Osteocyte (in vitro differentiated cells): ENCODE measurements around the gene PHF14. TPM values are rescaled to one million over a fixed set of nuclear protein-coding genes. Genes with fewer than 3 reads are reported as not detected.

Experiments
- DNase-seq: peaks from one replicate; pipeline ENCODE4 v3.0.0; 2021; ENCODE audit warnings: mixed read lengths; ENCODE audit not compliant: unreplicated experiment; ENCODE audit errors: extremely low spot score
- H3K27ac Mint-ChIP-seq: one replicate; pipeline ENCODE4 v1.8.0; 2021; ENCODE audit warnings: mild to moderate bottlenecking, mixed read lengths; ENCODE audit not compliant: unreplicated experiment
- H3K27me3 Mint-ChIP-seq: one replicate; pipeline ENCODE4 v1.8.0; 2021; ENCODE audit warnings: mixed read lengths; ENCODE audit not compliant: unreplicated experiment
- H3K36me3 Mint-ChIP-seq: one replicate; pipeline ENCODE4 v1.8.0; 2021; ENCODE audit warnings: mixed read lengths; ENCODE audit not compliant: unreplicated experiment
- H3K4me1 Mint-ChIP-seq: one replicate; pipeline ENCODE4 v1.8.0; 2021; ENCODE audit warnings: mixed read lengths; ENCODE audit not compliant: unreplicated experiment
- H3K4me3 Mint-ChIP-seq: one replicate; pipeline ENCODE4 v1.8.0; 2021; ENCODE audit warnings: mild to moderate bottlenecking, moderate library complexity, mixed read lengths; ENCODE audit not compliant: unreplicated experiment
- H3K9me3 Mint-ChIP-seq: one replicate; pipeline ENCODE4 v1.8.0; 2021; ENCODE audit warnings: mixed read lengths; ENCODE audit not compliant: unreplicated experiment
- CTCF ChIP-seq: fragments of 200-600 bp; sonication (generic); IDR thresholded peaks from 2 replicates; pipeline ENCODE4 v1.5.0; 2021; ENCODE audit warnings: antibody characterized with exemption, mild to moderate bottlenecking, moderate library complexity
- total RNA-seq: library from RNA; stranded (reverse); gene quantifications from 2 replicates; pipeline ENCODE4 v1.2.1, GENCODE V29; 2021

The PHF14 gene
- total RNA-seq, 1 donor from 2014 or later = 43.5 TPM

GRCh38 chr7:10998996-10999757 lies 25.5 kb downstream of the PHF14 start:
- peaks cover 28% of the 10 kb centered on the region for H3K36me3 Mint-ChIP-seq
- peak overlapping the region; percentile 13 for H3K27ac Mint-ChIP-seq
- H3K27me3 Mint-ChIP-seq = no peaks in the 10 kb centered on the region
- TF ChIP-seq CTCF = no peak
- H3K9me3 Mint-ChIP-seq = peaks cover 6% of the 10 kb centered on the region
- peaks cover 12% of the 10 kb centered on the region for H3K4me1 Mint-ChIP-seq
- DNase-seq = no peak
- H3K4me3 Mint-ChIP-seq = no peak overlapping the region

GRCh38 chr7:11005202-11005601 lies 31.5 kb downstream of the PHF14 start:
- TF ChIP-seq CTCF = no peak
- peaks cover 1% of the 10 kb centered on the region for H3K4me1 Mint-ChIP-seq
- H3K27me3 Mint-ChIP-seq = no peaks in the 10 kb centered on the region
- H3K4me3 Mint-ChIP-seq = no peak overlapping the region
- no peak overlapping the region for H3K27ac Mint-ChIP-seq
- peaks cover 23% of the 10 kb centered on the region for H3K36me3 Mint-ChIP-seq
- no peaks in the 10 kb centered on the region for H3K9me3 Mint-ChIP-seq
- DNase-seq = no peak

GRCh38 chr7:11006291-11006690 lies 32.6 kb downstream of the PHF14 start:
- no peaks in the 10 kb centered on the region for H3K9me3 Mint-ChIP-seq
- no peak overlapping the region for H3K27ac Mint-ChIP-seq
- DNase-seq = no peak
- peaks cover 1% of the 10 kb centered on the region for H3K4me1 Mint-ChIP-seq
- no peaks in the 10 kb centered on the region for H3K27me3 Mint-ChIP-seq
- no peak for TF ChIP-seq CTCF
- peaks cover 18% of the 10 kb centered on the region for H3K36me3 Mint-ChIP-seq
- H3K4me3 Mint-ChIP-seq = no peak overlapping the region

- H3K4me1 Mint-ChIP-seq = peaks cover 6% of the 10 kb centered on the region
- no peak overlapping the region for H3K27ac Mint-ChIP-seq
- H3K27me3 Mint-ChIP-seq = no peaks in the 10 kb centered on the region
- no peaks in the 10 kb centered on the region for H3K9me3 Mint-ChIP-seq
- no peak for TF ChIP-seq CTCF
- H3K36me3 Mint-ChIP-seq = peaks cover 25% of the 10 kb centered on the region
- H3K4me3 Mint-ChIP-seq = no peak overlapping the region
- DNase-seq = no peak
These were observed 36.0 kb downstream of the PHF14 start for GRCh38 chr7:11009631-11010030.

GRCh38 chr7:11021468-11021867 lies 47.8 kb downstream of the PHF14 start:
- peaks cover 46% of the 10 kb centered on the region for H3K36me3 Mint-ChIP-seq
- H3K27me3 Mint-ChIP-seq = no peaks in the 10 kb centered on the region
- peaks cover 5% of the 10 kb centered on the region for H3K4me1 Mint-ChIP-seq
- peaks cover 29% of the 10 kb centered on the region for H3K9me3 Mint-ChIP-seq
- no peak for DNase-seq
- H3K27ac Mint-ChIP-seq = no peak overlapping the region
- no peak overlapping the region for H3K4me3 Mint-ChIP-seq
- no peak for TF ChIP-seq CTCF
